Measurements from ENCODE around the gene MLST8. TPM values are rescaled to one million over a fixed set of nuclear protein-coding genes. Genes with fewer than 3 reads are reported as not detected.

MLST8 gene
- total and polyA plus RNA-seq, 2 donors (not counting 1 experiment from before 2014, with no cell fraction given) = 36.1 to 112 TPM

DNA sequence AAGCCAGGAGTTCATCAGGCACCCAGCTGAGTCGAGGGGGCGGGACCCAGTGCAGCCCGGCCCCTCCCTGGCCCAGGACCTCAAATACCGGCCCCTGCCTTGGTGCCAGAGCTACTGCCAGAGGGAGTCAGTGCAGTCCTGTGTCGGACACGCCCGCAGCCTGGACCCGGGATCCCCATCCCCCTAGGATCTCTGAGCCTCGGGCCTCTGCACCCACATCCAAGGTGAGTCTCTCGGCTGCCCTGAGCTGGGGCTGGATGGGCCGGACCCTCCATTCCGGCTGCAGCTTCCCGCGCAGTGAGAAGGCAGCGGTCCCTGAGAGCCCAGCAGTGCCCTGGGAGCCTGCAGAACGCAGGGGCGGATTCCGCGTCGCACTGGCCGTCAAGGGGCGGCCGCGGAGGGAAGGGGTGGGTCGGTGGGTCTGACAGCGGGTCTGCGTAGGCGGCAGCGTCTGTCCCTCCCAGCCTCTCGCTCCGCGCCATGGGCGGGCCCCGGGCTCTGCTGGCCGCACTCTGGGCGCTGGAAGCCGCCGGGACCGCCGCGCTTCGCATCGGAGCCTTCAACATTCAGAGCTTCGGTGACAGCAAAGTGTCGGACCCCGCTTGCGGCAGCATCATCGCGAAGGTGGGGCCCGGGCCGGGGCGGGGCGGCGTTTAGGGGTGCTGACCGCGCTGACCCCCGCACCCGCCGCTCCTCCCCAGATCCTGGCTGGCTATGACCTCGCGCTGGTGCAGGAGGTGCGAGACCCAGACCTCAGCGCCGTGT is 31.3 kb downstream of the MLST8 start, which contains the start of gene DNASE1L2:
TSS of gene DNASE1L2 (plus strand) at position 108 of the 765 bp plus-strand sequence. CDS start at position 481, 373 bp downstream.
- POLR2A ChIA-PET = interaction anchor here (0.6 to 1.4 kb wide), 2 partner anchors 15 to 18 kb away, joined by 4 to 6 read pairs; partner anchors contain the start of gene ECI1
- 24% methylated on average over 64 of the region's 64 CpGs for WGBS (ENCODE audit: insufficient coverage)
- no peak for TF ChIP-seq EZH2 (IDR thresholded peaks at IDR 0.05; ENCODE audit: borderline replicate concordance, insufficient read depth, low read depth, low read length, poor library complexity, severe bottlenecking)
- TF ChIP-seq, protein P1, sequence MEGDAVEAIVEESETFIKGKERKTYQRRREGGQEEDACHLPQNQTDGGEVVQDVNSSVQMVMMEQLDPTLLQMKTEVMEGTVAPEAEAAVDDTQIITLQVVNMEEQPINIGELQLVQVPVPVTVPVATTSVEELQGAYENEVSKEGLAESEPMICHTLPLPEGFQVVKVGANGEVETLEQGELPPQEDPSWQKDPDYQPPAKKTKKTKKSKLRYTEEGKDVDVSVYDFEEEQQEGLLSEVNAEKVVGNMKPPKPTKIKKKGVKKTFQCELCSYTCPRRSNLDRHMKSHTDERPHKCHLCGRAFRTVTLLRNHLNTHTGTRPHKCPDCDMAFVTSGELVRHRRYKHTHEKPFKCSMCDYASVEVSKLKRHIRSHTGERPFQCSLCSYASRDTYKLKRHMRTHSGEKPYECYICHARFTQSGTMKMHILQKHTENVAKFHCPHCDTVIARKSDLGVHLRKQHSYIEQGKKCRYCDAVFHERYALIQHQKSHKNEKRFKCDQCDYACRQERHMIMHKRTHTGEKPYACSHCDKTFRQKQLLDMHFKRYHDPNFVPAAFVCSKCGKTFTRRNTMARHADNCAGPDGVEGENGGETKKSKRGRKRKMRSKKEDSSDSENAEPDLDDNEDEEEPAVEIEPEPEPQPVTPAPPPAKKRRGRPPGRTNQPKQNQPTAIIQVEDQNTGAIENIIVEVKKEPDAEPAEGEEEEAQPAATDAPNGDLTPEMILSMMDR (IDR thresholded peaks at IDR 0.05) = no peak
- DNase-seq = no peak
- Histone ChIP-seq H4K20me1 (ENCODE audit: control insufficient read depth, insufficient read depth, low read length, poor library complexity, severe bottlenecking) (peaks cover 14% of the 10 kb centered on the region), H3K4me3 (ENCODE audit: control extremely low read depth in 1 of 5, extremely low read depth in 1 of 5, insufficient read depth in 1 of 5, low read depth in 2 of 5, low read length in 4 of 5) (no peak within 1 kb of the TSS), H3K79me2 (ENCODE audit: control insufficient read depth, insufficient read depth, low read length) (no peaks in the 10 kb centered on the region), H3K9ac (ENCODE audit: low read length) (no peak within 1 kb of the TSS), H2AFZ (ENCODE audit: insufficient read depth, low read depth, low read length, poor library complexity, severe bottlenecking) (no peak within 1 kb of the TSS), H3K36me3 (replicated peaks in 1 of 2; ENCODE audit: control extremely low read depth in 1 of 2, control insufficient read depth in 1 of 2, extremely low read depth in 1 of 2, insufficient read depth in 2 of 2, low read length in 1 of 2) (peaks cover 0 to 37% of the 10 kb centered on the region in 2 experiments), H3K27ac (ENCODE audit: low read length in 2 of 2) (no peak within 1 kb of the TSS), H3K4me1 (ENCODE audit: control insufficient read depth in 2 of 2, insufficient read depth in 2 of 2, low read length in 2 of 2) (peaks cover 12 to 15% of the 10 kb centered on the region in 2 donors), H3K9me3 (ENCODE audit: control extremely low read depth in 1 of 3, control insufficient read depth in 2 of 3, insufficient read depth in 1 of 3, low read length in 2 of 3) (peaks cover 0 to 5% (median 0%) of the 10 kb centered on the region in 3 donors), H3K4me2 (replicated peaks; ENCODE audit: low read depth, low read length, poor library complexity, severe bottlenecking) (peak within 1 kb of the TSS; percentile 37), H3K27me3 (replicated peaks in 1 of 4; ENCODE audit: control extremely low read depth in 1 of 4, control insufficient read depth in 3 of 4, insufficient read depth in 4 of 4, low read length in 3 of 4) (peaks cover 0 to 27% (median 11%) of the 10 kb centered on the region in 4 experiments)
- intact Hi-C loops (cut with micrococcal nuclease) = no loop called here
- no peaks in the 10 kb centered on the region for H3K9me3 Mint-ChIP-seq (ENCODE audit: insufficient read depth)
- CTCF ChIA-PET = no interaction called here
- ATAC-seq (ENCODE audit: low read depth) = no peak
- H3K4me1 Mint-ChIP-seq = peaks cover 1% of the 10 kb centered on the region
- no peak within 1 kb of the TSS for H3K4me3 Mint-ChIP-seq
- H3K27me3 Mint-ChIP-seq = peaks cover 3% of the 10 kb centered on the region
- H3K27ac Mint-ChIP-seq = no peak within 1 kb of the TSS

DNA sequence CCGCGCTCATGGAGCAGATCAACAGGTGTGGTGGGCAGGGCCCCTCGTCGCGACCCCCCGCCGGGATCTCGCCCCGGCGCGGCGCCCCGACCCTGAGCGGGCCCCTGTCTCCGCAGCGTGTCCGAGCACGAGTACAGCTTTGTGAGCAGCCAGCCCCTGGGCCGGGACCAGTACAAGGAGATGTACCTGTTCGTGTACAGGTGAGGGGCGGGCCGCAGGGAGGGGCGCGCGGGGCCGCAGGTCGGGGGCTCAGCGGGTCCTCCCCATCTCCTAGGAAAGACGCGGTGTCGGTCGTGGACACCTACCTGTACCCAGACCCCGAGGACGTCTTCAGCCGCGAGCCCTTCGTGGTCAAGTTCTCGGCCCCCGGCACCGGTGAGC is 31.8 kb downstream of the MLST8 start:
- Histone ChIP-seq H3K9ac (ENCODE audit: low read length) (no peak overlapping the region), H3K36me3 (replicated peaks in 1 of 2; ENCODE audit: control extremely low read depth in 1 of 2, control insufficient read depth in 1 of 2, extremely low read depth in 1 of 2, insufficient read depth in 2 of 2, low read length in 1 of 2) (peaks cover 0 to 32% of the 10 kb centered on the region in 2 experiments), H2AFZ (ENCODE audit: insufficient read depth, low read depth, low read length, poor library complexity, severe bottlenecking) (no peak overlapping the region), H3K79me2 (ENCODE audit: control insufficient read depth, insufficient read depth, low read length) (no peaks in the 10 kb centered on the region), H3K4me2 (replicated peaks; ENCODE audit: low read depth, low read length, poor library complexity, severe bottlenecking) (peak overlapping the region; percentile 37), H3K4me1 (ENCODE audit: control insufficient read depth in 2 of 2, insufficient read depth in 2 of 2, low read length in 2 of 2) (peaks cover 12 to 15% of the 10 kb centered on the region in 2 donors), H3K9me3 (ENCODE audit: control extremely low read depth in 1 of 3, control insufficient read depth in 2 of 3, insufficient read depth in 1 of 3, low read length in 2 of 3) (peaks cover 0 to 5% (median 0%) of the 10 kb centered on the region in 3 donors), H3K27ac (ENCODE audit: low read length in 2 of 2) (no peak overlapping the region), H4K20me1 (ENCODE audit: control insufficient read depth, insufficient read depth, low read length, poor library complexity, severe bottlenecking) (peaks cover 10% of the 10 kb centered on the region), H3K27me3 (replicated peaks in 1 of 4; ENCODE audit: control extremely low read depth in 1 of 4, control insufficient read depth in 3 of 4, insufficient read depth in 4 of 4, low read length in 3 of 4) (peaks cover 0 to 27% (median 11%) of the 10 kb centered on the region in 4 experiments), H3K4me3 (ENCODE audit: control extremely low read depth in 1 of 5, extremely low read depth in 1 of 5, insufficient read depth in 1 of 5, low read depth in 2 of 5, low read length in 4 of 5) (no peak overlapping the region)
- H3K27me3 Mint-ChIP-seq = peaks cover 3% of the 10 kb centered on the region
- H3K4me3 Mint-ChIP-seq = no peak overlapping the region
- no peak for DNase-seq
- POLR2A ChIA-PET = interaction anchor here (1.4 kb wide), 1 partner anchor 15 kb away, joined by 4 read pairs; the partner anchor contains the start of gene ECI1
- H3K4me1 Mint-ChIP-seq = peaks cover 1% of the 10 kb centered on the region
- TF ChIP-seq EZH2 (IDR thresholded peaks at IDR 0.05; ENCODE audit: borderline replicate concordance, insufficient read depth, low read depth, low read length, poor library complexity, severe bottlenecking) = peak; percentile 90
- TF ChIP-seq, protein P1 (IDR thresholded peaks at IDR 0.05) = no peak
- ATAC-seq (ENCODE audit: low read depth) = no peak
- no peaks in the 10 kb centered on the region for H3K9me3 Mint-ChIP-seq (ENCODE audit: insufficient read depth)
- intact Hi-C loops (cut with micrococcal nuclease) = no loop called here
- CTCF ChIA-PET = no interaction called here
- 15% methylated on average over 40 of the region's 40 CpGs for WGBS (ENCODE audit: insufficient coverage)
- no peak overlapping the region for H3K27ac Mint-ChIP-seq

All from B cell (primary cell).